Activated CD8-positive, alpha-beta T cell treated with anti-CD3 and anti-CD28 coated beads for 36 hours (primary cell): ENCODE measurements around the gene PTPRJ. TPM values are rescaled to one million over a fixed set of nuclear protein-coding genes. Genes with fewer than 3 reads are reported as not detected.

Source experiments
- ATAC-seq: fragments of 200-7000 bp; cut with Tn5 transposase; one replicate; pipeline ENCODE4 v1.10.0; 2021; ENCODE audit warnings: mild to moderate bottlenecking, moderate library complexity
- CTCF ChIA-PET: fragments of 350-600 bp; sonication (Branson Sonifier 250); formaldehyde crosslinking; loops from one replicate; lab custom pipeline; 2021; ENCODE audit warnings: antibody characterized with exemption; lab: Charles Lee
- POLR2A ChIA-PET: fragments of 350-600 bp; sonication (Branson Sonifier 250); formaldehyde crosslinking; loops from one replicate; lab custom pipeline; 2021; ENCODE audit warnings: antibody characterized with exemption; lab: Charles Lee
- DNase-seq: peaks from one replicate; pipeline ENCODE4 v3.0.0-alpha.2; 2020
- H3K27ac Mint-ChIP-seq: one replicate; pipeline ENCODE4 v1.8.0; 2021; ENCODE audit warnings: mild to moderate bottlenecking, mixed read lengths
- H3K27me3 Mint-ChIP-seq: one replicate; pipeline ENCODE4 v1.8.0; 2021; ENCODE audit warnings: mixed read lengths
- H3K36me3 Mint-ChIP-seq: one replicate; pipeline ENCODE4 v1.8.0; 2021; ENCODE audit warnings: low read depth, mixed read lengths
- H3K4me1 Mint-ChIP-seq: one replicate; pipeline ENCODE4 v1.8.0; 2021; ENCODE audit warnings: low read depth, mixed read lengths
- H3K4me3 Mint-ChIP-seq: one replicate; pipeline ENCODE4 v1.8.0; 2021; ENCODE audit warnings: mild to moderate bottlenecking, moderate library complexity, mixed read lengths
- H3K9me3 Mint-ChIP-seq: one replicate; pipeline ENCODE4 v1.8.0; 2021; ENCODE audit warnings: mixed read lengths
- CTCF ChIP-seq: fragments of 200-600 bp; IDR thresholded peaks from one replicate; pipeline ENCODE4 v1.8.0; 2022; ENCODE audit warnings: antibody characterized with exemption, mild to moderate bottlenecking
- intact Hi-C: fragments of 100-400 bp; cut with micrococcal nuclease; formaldehyde crosslinking; loops from one replicate; pipeline ENCODE4 v1.10.0; 2022
- total RNA-seq, 2 experiments: library from RNA; stranded (reverse); gene quantifications; one replicate each; pipeline ENCODE4 v1.2.3, GENCODE V29; 2021

Gene PTPRJ
- total RNA-seq, 2 experiments from 2014 or later = 21.5 to 23.4 TPM

- H3K4me1 Mint-ChIP-seq = peaks cover 63% of the 10 kb centered on the region
- peaks cover 13% of the 10 kb centered on the region for H3K36me3 Mint-ChIP-seq
- no peak overlapping the region for H3K27ac Mint-ChIP-seq
- H3K27me3 Mint-ChIP-seq = no peaks in the 10 kb centered on the region
- no peak overlapping the region for H3K4me3 Mint-ChIP-seq
- ATAC-seq (peak; percentile 34), DNase-seq (no peak)
- TF ChIP-seq CTCF = no peak
- ChIA-PET CTCF (no interaction called here), POLR2A (interaction anchor here (0.6 to 1.8 kb wide), 3 partner anchors 10 to 20 kb away, joined by 4 to 6 read pairs (median 4); no protein-coding TSS in a partner anchor)
- intact Hi-C loops = no loop called here
- H3K9me3 Mint-ChIP-seq = no peaks in the 10 kb centered on the region
These were observed 7.0 kb downstream of the PTPRJ start for GRCh38 chr11:47987310-47987709.

- DNase-seq (no peak), ATAC-seq (no peak)
- ChIA-PET CTCF (no interaction called here), POLR2A (interaction anchor here (0.9 to 1.8 kb wide), 2 partner anchors 10 to 13 kb away, joined by 4 to 6 read pairs; no protein-coding TSS in a partner anchor)
- peaks cover 63% of the 10 kb centered on the region for H3K4me1 Mint-ChIP-seq
- TF ChIP-seq CTCF = no peak
- no peaks in the 10 kb centered on the region for H3K9me3 Mint-ChIP-seq
- no peak overlapping the region for H3K27ac Mint-ChIP-seq
- peaks cover 13% of the 10 kb centered on the region for H3K36me3 Mint-ChIP-seq
- H3K4me3 Mint-ChIP-seq = no peak overlapping the region
- H3K27me3 Mint-ChIP-seq = no peaks in the 10 kb centered on the region
- intact Hi-C loops = no loop called here
These were observed 7.4 kb downstream of the PTPRJ start for GRCh38 chr11:47987781-47988180.

- ChIA-PET POLR2A (interaction anchor here (0.7 to 1.2 kb wide), 2 partner anchors 39 to 1331 kb away, joined by 3 to 4 read pairs; no protein-coding TSS in a partner anchor), CTCF (interaction anchor here (1.1 to 1.2 kb wide), 2 partner anchors 8 to 13 kb away, joined by 4 read pairs; no protein-coding TSS in a partner anchor)
- no peak for TF ChIP-seq CTCF
- Mint-ChIP-seq H3K36me3 (peaks cover 2% of the 10 kb centered on the region), H3K27ac (no peak overlapping the region), H3K4me1 (peaks cover 54% of the 10 kb centered on the region), H3K4me3 (no peak overlapping the region), H3K9me3 (no peaks in the 10 kb centered on the region), H3K27me3 (no peaks in the 10 kb centered on the region)
- intact Hi-C loops = no loop called here
- ATAC-seq (no peak), DNase-seq (no peak)
These were observed 9.4 kb downstream of the PTPRJ start for GRCh38 chr11:47989779-47990178.

- Mint-ChIP-seq H3K27me3 (no peaks in the 10 kb centered on the region), H3K27ac (peak overlapping the region; percentile 85), H3K9me3 (no peaks in the 10 kb centered on the region), H3K36me3 (peaks cover 2% of the 10 kb centered on the region), H3K4me1 (peaks cover 54% of the 10 kb centered on the region), H3K4me3 (peak overlapping the region; percentile 31)
- intact Hi-C loops = no loop called here
- ATAC-seq (peak; percentile 49), DNase-seq (peak; percentile 30)
- no peak for TF ChIP-seq CTCF
- ChIA-PET POLR2A (interaction anchor here (1.4 kb wide), 1 partner anchor 10 kb away, joined by 4 read pairs; no protein-coding TSS in a partner anchor), CTCF (no interaction called here)
These were observed 11.0 kb downstream of the PTPRJ start for GRCh38 chr11:47991266-47991830.

GRCh38 chr11:47991894-47992293, 11.5 kb downstream of the PTPRJ start:
- Mint-ChIP-seq H3K36me3 (peaks cover 2% of the 10 kb centered on the region), H3K27me3 (no peaks in the 10 kb centered on the region), H3K4me3 (no peak overlapping the region), H3K27ac (peak overlapping the region; percentile 85), H3K4me1 (peaks cover 50% of the 10 kb centered on the region), H3K9me3 (no peaks in the 10 kb centered on the region)
- intact Hi-C loops = no loop called here
- ChIA-PET CTCF (interaction anchor here (1.0 to 1.9 kb wide), 2 partner anchors 10 to 118 kb away, joined by 3 to 7 read pairs; no protein-coding TSS in a partner anchor), POLR2A (interaction anchor here (1.4 kb wide), 1 partner anchor 9 kb away, joined by 4 read pairs; no protein-coding TSS in a partner anchor)
- TF ChIP-seq CTCF = no peak
- DNase-seq (no peak), ATAC-seq (no peak)
